GM12874 (cell line): ENCODE measurements around the gene GALNT3.

Experiments used
- CTCF ChIP-seq: IDR thresholded peaks from 2 replicates; pipeline ENCODE4 v1.5.1; 2011; ENCODE audit warnings: low read depth, mild to moderate bottlenecking, control low read depth, low read length, moderate library complexity; ENCODE audit not compliant: insufficient read depth

The GALNT3 gene

GRCh38 chr2:165795011-165795410 is 964 bp upstream of the GALNT3 start:
- TF ChIP-seq CTCF: no peak

DNA sequence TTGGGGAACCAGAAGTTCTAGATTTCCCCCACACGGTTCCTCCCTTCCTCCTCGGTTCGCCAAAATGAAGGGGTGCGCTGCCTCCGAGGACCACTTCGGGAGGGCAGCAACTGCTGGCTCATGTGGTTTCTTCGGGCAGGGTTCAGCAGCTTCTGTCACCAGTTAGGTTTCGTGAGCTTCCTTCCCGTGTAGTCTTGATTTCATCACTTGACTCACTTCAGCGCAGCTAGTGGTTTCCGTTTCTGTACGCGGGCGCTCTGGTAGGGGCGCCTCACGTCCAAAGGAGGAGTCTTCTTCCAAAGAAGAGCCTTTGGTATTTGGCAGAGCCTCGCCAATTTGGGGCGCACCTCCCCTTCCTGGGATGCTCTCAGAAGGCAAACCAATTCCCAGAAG is 485 bp upstream of the GALNT3 start:
- no peak for TF ChIP-seq CTCF

- no peak for TF ChIP-seq CTCF
Measured at GRCh38 chr2:165793161-165793778, 777 bp downstream of the GALNT3 start.

- TF ChIP-seq CTCF: no peak
Measured at GRCh38 chr2:165792104-165792454, 2.0 kb downstream of the GALNT3 start.

- no peak for TF ChIP-seq CTCF
Measured at GRCh38 chr2:165791421-165792103, 2.5 kb downstream of the GALNT3 start.

- TF ChIP-seq CTCF: no peak
Measured at GRCh38 chr2:165790466-165790865, 3.6 kb downstream of the GALNT3 start.

- no peak for TF ChIP-seq CTCF
Measured at GRCh38 chr2:165787334-165787733, 6.7 kb downstream of the GALNT3 start.
